GM18868 (cell line): Measurements from ENCODE around the gene CDK2.

Source experiments
- ATAC-seq: cut with Tn5 transposase; IDR thresholded peaks from one replicate; pipeline ENCODE4 v1.9.1; 2021; ENCODE audit warnings: mild to moderate bottlenecking, moderate library complexity; ENCODE audit not compliant: unreplicated experiment

The CDK2 gene

GRCh38 chr12:56010111-56010570, 43.5 kb downstream of the CDK2 start:
- no peak for ATAC-seq

DNA sequence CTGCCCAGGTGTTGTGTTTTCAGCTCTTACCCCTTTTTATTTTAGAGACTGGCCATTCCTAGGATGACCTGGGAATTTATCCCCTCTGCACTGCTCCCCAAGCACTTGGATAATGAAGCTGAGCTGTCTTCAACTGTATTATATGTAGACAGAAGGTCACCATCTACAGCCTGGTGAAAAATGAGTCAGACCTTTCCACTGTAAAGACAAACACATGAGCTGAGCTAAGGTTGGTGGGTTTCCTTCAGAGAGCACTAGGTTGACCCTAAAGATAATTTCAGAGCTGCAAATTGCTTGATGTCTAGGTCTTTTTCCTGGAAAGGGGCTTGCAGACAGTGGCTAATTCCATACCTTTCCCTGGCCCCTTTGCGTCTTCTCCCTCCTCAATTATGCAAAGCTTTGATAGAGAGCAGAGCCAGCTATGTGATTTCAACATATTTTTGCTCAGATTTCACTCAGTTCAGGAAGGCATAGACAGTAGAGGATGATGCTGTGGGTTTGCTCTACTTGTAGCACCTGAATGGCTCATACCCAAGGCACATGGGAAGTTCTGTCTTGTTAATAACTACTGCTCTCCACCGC, 45.0 kb downstream of the CDK2 start:
- no peak for ATAC-seq

- ATAC-seq = no peak
These were observed 46.9 kb downstream of the CDK2 start for GRCh38 chr12:56013482-56013881.

DNA sequence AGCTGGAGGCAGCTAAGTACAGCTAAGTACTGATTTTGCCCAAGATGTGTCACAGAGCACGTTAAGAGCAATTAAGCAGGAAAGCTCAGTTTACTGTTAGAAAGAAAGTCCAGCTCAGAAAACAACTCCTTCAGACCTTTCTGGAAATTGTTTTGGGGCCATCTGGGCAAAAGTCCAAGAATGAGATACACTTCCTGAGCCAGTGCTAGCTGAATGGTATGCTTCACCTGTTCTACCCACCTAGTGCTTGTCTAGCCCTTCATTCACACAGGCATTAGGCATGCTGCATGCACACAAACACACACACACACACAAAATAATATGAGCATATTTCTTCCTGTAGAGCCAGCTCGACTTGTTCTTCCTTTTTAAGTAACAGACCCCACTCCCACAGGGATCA, 47.6 kb downstream of the CDK2 start:
- ATAC-seq = no peak

GRCh38 chr12:56017181-56017580, 50.6 kb downstream of the CDK2 start:
- ATAC-seq = no peak

DNA sequence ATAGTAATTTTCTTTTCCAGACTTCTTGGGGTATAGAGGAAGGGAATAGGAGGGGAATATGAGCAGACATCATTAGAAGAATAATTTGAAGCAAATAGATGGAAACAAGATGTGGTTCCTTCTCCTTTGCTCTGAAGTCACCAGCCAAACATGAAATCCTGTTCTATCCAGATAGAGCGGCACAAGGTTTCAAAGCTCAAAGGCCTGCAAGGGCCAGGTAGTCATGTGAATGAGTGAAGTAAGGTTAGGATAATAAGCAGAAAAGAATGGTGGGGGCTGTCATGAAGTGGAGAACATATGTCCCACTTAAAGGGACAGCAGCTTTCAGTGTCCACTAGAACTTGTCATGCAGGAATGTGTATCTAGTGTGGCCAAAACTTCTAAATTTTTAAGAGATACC, 51.7 kb downstream of the CDK2 start:
- ATAC-seq = no peak

DNA sequence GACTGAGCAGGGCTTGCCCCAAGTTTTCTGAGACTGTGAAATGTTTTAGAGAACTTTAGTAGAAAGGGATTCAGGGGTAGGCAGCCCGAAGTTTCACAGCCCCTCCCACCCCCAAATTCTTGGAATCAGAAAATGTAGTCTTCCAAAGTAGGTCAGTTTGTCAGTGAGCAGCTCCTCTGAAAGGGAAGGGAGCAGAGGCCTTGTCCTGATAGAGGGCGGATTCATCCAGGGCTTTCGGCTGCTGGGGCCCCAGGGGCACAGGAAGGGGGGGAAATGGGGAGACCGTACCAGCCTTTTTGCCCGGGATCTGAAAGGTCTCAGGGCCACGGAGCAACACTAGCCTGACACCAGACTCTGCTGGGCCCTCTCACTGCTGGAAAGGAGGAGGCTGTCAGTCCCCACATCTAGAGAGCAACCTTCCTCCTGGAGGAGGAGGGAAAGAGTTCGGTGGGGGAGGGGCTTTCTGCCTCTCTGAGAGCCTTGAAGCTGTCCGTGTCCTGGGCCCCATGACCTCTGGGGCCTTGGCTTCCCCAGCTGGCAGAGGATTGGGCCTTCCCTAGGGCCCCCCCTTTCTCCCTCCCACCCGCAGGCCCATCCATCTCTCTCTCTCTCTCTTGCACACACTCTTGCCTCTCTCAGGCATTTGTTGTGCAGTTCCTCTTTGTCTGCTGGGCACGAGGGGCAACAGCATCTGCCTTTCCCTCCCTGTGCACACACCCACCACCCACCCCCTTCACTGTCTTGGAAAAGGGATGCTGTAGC, 54.0 kb downstream of the CDK2 start, which contains the start of gene IKZF4:
IKZF4 (plus strand) TSS at position 621 of the 762 bp plus-strand sequence. CDS start 451 bp downstream, outside the sequence.
- no peak for ATAC-seq

DNA sequence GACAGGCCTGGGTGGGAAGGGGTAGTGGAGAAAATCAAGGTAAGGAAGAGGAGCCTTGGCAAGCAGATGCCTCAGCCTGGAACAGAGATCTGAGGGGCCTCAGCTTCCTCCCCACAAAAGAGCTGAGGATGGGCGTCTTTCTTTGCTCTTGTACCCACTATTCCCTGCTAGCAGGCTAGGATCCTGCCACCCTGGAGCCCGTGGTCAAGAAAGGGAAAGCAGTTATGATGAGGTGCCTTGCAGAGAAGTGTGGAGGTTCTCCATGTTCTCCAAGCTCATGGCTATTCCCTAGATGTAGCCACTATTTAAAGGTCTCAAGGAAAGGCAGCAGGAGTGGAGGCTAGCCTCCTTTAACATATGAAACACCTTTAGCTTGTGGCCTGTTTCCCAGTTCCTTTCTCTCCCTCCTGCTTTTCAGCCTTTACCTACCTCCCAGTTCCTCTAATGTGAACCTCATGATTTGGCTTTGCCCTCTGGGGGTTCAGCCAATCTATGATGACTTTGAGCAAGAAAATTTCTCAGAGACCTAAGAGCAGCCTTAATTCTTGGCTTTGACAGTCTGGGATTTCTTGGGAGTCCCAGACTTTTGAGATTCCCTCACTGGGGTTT, 55.4 kb downstream of the CDK2 start:
- no peak for ATAC-seq
